TTC549 (cell line): ENCODE data around the gene CCDC92.

ENCODE experiments used
- FAIRE-seq: peaks from 2 replicates; lab custom pipeline; 2012; peaks lifted over from hg19 to GRCh38; lab: Jason Lieb, UNC

Gene CCDC92

GRCh38 chr12:123888989-123889388, 83.6 kb downstream of the CCDC92 start:
- no peak for FAIRE-seq

- no peak for FAIRE-seq
Measured at GRCh38 chr12:123886931-123887582, 85.6 kb downstream of the CCDC92 start.

GRCh38 chr12:123886258-123886657, 86.4 kb downstream of the CCDC92 start:
- no peak for FAIRE-seq
